NCI-H128 (cell line): Measurements from ENCODE around the gene APOL4.
A peak's percentile ranks its signal among the peaks of the same experiment; 100 is the strongest.
"Not testable (repeated sequence)": the region's sequence is repeated elsewhere in the genome, so short reads cannot be mapped to it uniquely, and the experiment has no call there.

Experiments
- DNase-seq: peaks from one replicate; lab custom pipeline; 2025; ENCODE audit not compliant: unreplicated experiment; lab: John Stamatoyannopoulos, UW

APOL4 gene, protein sequence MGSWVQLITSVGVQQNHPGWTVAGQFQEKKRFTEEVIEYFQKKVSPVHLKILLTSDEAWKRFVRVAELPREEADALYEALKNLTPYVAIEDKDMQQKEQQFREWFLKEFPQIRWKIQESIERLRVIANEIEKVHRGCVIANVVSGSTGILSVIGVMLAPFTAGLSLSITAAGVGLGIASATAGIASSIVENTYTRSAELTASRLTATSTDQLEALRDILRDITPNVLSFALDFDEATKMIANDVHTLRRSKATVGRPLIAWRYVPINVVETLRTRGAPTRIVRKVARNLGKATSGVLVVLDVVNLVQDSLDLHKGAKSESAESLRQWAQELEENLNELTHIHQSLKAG

GRCh38 chr22:36201630-36202319, at the start of gene APOL4:
TSS of gene APOL4 (minus strand) at chr22:36201809. CDS start at chr22:36201734, 75 bp downstream.
- no peak for DNase-seq

DNA sequence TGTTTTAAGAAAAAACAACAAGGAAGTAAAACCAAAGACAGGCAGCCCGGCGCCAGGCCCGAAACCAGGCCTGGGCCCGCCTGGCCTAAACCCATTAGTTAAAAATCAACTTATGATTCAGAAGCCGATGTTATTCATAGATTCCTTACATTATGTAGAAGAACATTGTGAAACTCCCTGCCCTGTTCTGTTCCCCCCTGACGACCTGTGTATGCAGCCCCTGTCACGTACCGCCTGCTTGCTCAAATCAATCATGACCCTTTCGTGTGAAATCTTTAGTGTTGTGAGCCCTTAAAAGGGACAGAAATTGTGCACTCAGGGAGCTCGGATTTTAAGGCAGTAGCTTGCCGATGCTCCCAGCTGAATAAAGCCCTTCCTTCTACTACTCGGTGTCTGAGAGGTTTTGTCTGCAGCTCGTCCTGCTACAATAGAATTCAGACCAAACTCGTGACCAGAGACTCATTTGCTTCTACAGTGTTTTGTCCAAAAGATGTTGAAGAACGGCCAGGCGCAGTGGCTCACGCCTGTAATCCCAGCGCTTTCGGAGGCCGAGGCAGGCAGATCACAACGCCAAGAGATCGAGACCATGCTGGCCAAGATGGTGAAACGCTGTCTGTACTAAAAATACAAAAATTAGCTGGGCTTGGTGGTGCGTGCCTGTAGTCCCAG, 48.8 kb upstream of the APOL4 start:
- not testable (repeated sequence) for DNase-seq

GRCh38 chr22:36249160-36249559, 47.6 kb upstream of the APOL4 start:
- DNase-seq: no peak

- DNase-seq: no peak
Observed at GRCh38 chr22:36247955-36248354, 46.3 kb upstream of the APOL4 start.

DNA sequence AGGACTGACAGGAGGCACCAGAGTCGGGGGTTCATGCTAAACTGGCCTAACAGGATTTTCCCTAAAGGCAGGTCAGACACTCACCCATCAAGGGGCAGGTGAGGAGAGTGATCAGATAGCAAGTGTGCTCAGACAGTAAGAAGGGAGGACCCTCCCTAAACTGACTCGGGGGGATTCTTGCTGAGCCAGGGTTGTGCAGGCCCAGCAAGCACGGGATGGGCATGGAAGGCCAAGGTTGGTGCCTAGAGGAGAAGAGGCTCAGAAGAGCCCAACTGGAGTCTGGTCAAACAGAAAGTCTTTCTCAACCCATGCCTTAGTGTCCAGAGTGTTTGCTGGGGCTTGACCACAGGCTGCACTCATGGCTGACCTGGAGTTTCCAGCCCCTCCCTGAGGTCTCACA, 45.1 kb upstream of the APOL4 start:
- no peak for DNase-seq

- no peak for DNase-seq
Observed at GRCh38 chr22:36245805-36246356, 44.3 kb upstream of the APOL4 start.

GRCh38 chr22:36244522-36245391, 43.1 kb upstream of the APOL4 start:
- no peak for DNase-seq

DNA sequence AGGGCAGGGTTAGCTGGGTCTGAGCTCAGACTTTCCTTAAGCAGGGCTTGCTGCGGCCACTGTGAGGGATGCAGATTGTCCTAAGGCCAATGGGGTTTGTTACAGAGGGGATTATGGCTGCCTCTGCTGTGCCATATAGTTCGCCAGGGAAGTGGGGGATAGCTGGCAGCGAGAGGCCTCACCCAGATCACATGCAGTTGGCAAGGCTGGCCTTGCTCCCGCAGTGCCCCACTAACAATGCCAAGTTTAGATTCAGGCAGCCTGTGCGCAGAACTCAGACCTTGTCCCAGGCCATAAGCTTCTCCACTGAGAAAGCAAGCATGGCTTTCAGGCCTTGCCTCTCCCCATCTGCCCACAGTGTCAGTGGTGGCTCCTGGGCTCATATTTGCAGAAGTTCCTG, 42.4 kb upstream of the APOL4 start:
- no peak for DNase-seq

GRCh38 chr22:36239401-36240171, 38.0 kb upstream of the APOL4 start, which contains the start of gene APOL2:
TSS of gene APOL2 (minus strand) at chr22:36239527. CDS start at chr22:36233162, 6,365 bp downstream.
- peak; percentile 49 for DNase-seq

GRCh38 chr22:36239150-36239400, 37.5 kb upstream of the APOL4 start:
- DNase-seq: no peak

- DNase-seq: peak; percentile 30
Observed at GRCh38 chr22:36238373-36239149, 37.0 kb upstream of the APOL4 start.

GRCh38 chr22:36237462-36238372, 36.1 kb upstream of the APOL4 start:
- DNase-seq: no peak

DNA sequence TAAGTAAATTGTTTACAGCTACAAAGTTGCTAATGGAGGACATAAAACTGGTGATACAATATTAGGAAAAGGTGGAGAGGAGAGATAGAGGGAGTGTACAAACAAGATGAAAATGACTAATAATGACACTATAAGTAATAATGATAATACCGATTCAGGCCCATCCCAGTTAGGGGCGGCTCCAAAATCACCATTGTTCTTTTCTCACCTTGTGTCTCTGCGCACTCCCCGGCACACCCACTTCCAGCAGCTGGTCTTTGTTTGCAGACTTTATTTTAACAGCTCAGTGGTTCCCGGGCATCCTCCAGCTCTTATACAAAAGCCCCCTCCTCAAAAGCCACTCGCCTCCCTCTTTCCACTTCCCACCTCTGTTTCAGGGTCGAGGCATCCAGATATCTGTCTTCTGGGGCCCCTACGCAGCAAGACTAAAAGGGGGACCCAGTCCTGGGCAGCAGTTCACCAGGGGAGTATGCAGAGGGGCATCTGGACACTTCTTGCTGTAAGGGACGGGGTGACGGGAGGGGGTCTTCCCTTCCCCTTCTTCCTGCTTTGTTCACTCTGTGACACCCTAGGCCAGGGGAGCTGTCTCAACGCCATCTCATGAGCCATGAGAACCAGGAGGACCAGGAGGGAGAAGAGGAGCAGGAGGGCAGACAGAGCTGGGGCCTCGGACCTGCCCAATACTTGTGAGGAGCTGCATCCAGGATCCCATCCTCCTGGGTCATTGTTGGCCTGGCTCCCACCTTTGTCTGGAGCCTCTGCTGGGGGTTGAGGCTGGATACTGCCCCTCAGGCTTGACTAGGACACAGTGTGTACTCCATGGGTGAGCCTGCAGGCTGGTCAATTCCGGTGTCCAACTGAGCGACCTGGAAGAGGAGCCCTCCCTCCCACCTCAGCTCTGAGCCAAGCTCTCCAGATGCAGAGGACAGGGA, 35.0 kb upstream of the APOL4 start:
- DNase-seq: no peak

DNA sequence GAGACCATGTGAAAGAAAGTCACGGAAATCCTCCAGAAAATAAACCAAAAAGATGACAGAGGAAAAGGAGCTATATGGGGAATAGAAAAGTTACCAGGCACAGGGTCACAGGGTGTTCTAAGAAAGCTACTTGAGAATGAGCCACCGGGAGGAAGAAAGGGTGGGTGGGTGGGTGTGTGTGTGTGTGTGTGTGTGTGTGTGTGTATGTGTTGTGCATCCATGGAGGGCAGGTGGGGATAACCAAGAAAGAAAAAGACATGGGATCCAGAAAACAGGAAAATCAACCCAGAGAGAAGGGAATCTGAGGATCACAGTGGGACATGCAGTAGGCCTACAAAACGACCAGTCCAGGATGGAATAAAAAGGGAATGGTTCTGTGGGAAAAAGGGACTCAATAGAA, 34.0 kb upstream of the APOL4 start:
- no peak for DNase-seq

DNA sequence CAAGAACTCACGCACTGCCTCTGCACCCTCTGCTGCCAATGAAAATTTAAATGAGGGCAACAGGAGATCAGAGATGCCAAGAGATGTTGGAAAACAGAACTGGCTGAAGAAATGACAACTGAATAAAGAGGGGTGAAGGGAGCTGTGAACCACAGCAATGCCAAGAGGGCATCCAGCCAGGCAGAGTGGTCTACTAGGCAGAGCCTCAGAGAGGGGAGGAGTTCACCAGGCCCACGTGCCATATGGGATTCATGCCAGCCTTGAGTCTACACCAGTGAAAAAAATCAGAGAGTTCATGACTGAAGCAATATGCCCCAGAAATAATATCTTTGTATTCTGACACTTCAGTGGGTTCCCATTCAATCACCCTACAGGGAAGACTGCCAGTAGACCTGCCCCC, 33.3 kb upstream of the APOL4 start:
- DNase-seq: no peak

- no peak for DNase-seq
Observed at GRCh38 chr22:36234213-36234612, 32.6 kb upstream of the APOL4 start.

- no peak for DNase-seq
Observed at GRCh38 chr22:36233796-36234195, 32.2 kb upstream of the APOL4 start.
